Measurements from ENCODE around the gene MEIS1.

The MEIS1 gene

DNA sequence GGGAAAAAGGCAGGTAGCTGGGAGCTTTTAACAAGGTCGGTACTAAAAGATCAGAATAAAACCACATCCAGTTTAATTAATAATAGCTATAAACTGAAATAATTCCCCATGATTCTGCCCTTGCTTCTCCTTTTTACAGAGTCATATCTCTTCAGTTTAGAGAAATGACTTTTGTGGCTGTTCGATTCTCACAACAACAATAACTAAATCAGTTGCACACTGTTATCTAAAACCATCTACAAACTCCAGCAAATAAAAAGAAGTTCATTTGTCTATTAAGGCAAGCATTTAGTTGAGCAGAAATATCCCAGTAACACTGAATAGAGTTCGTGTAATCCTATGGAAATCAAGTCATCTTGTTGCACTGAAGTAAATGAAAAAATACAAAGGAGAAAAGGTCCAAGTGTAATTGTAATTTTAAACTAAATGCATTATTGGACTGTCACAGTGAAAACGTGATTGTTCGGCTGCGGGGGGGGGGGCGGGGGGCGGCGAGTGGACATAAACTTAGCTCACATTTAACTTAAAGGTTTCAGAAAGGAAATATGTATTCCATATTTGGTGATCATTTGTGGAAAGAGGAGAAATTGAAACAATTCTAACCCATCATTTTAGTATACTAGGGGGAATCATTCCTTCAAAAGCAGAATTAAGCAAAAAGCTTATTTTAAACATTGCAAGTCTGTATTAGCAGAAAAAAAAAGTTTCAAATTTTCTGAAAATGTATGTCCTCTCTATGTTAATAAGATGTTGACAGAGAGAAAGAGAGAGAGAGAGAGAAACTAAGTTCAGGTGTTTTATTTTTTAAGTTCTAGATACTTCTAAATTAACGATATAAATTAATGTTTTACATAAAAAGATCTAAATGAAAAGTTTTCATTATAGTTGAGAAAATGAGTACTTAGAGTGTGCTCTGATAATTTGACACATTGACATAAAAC lies 144.5 kb downstream of the MEIS1 start:
- Histone ChIP-seq H3K27ac (ENCODE audit: low read depth, low read length) (no peak overlapping the region), H3K4me1 (ENCODE audit: control insufficient read depth, insufficient read depth, low read length) (peaks cover 40% of the 10 kb centered on the region), H3K36me3 (ENCODE audit: control insufficient read depth, insufficient read depth, low read length) (no peaks in the 10 kb centered on the region), H3K27me3 (ENCODE audit: control insufficient read depth, insufficient read depth, low read length) (peaks cover 91% of the 10 kb centered on the region), H3K9ac (ENCODE audit: low read length) (no peak overlapping the region), H3K9me3 (ENCODE audit: control insufficient read depth, insufficient read depth, low read depth, low read length) (no peaks in the 10 kb centered on the region), H3K4me3 (ENCODE audit: low read depth, low read length) (no peak overlapping the region)

DNA sequence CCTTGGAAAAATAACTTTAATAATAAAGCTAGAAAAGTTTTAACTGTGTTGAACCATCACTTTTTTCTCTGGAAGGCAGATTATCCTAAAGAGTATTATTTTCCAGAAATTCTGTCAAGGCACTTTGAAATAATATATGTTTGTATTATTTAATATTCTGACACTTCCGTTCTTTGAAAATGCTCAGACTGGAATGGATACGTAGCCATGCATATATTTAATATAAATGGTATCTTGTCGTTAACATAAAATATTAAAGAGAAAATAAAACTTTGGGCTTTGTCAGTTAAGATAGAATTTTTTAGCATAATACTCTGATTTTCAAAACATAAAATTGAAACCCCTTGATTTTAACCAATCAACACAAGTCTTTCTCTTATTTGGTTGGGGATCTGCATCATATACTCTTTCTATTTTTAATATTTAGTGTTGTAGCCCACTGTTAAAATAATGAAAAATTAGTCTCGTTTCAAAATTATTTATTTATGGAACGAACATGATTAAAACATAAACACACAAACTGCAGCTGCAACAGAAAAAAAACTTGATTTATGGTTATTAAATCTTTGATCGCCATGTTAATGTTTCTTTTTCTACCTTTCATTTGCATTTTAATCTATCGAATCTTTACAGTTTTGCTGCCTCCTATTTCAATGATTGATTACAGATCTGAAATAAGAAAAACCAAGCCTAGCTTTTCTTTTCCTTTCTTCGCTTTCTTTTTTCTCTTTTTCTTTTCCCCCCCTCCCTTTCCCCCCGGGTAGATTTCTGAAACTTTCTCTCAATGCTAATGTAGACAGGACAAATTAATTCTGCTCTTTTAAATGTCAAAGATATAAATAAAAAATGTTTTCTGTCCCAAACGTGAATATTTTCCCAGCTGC lies 145.5 kb downstream of the MEIS1 start:
- H3K4me1 ChIP-seq (ENCODE audit: control insufficient read depth, insufficient read depth, low read length) = peaks cover 40% of the 10 kb centered on the region
- no peak overlapping the region for H3K27ac ChIP-seq (ENCODE audit: low read depth, low read length)
- no peaks in the 10 kb centered on the region for H3K9me3 ChIP-seq (ENCODE audit: control insufficient read depth, insufficient read depth, low read depth, low read length)
- H3K9ac ChIP-seq (ENCODE audit: low read length) = no peak overlapping the region
- no peaks in the 10 kb centered on the region for H3K36me3 ChIP-seq (ENCODE audit: control insufficient read depth, insufficient read depth, low read length)
- peaks cover 98% of the 10 kb centered on the region for H3K27me3 ChIP-seq (ENCODE audit: control insufficient read depth, insufficient read depth, low read length)
- peak overlapping the region; percentile 54 for H3K4me3 ChIP-seq (ENCODE audit: low read depth, low read length)

GRCh38 chr2:66581339-66582103 lies 146.6 kb downstream of the MEIS1 start:
- H3K9me3 ChIP-seq (ENCODE audit: control insufficient read depth, insufficient read depth, low read depth, low read length) = no peaks in the 10 kb centered on the region
- peaks cover 94% of the 10 kb centered on the region for H3K27me3 ChIP-seq (ENCODE audit: control insufficient read depth, insufficient read depth, low read length)
- peak overlapping the region; percentile 54 for H3K4me3 ChIP-seq (ENCODE audit: low read depth, low read length)
- H3K36me3 ChIP-seq (ENCODE audit: control insufficient read depth, insufficient read depth, low read length) = no peaks in the 10 kb centered on the region
- no peak overlapping the region for H3K9ac ChIP-seq (ENCODE audit: low read length)
- H3K27ac ChIP-seq (ENCODE audit: low read depth, low read length) = no peak overlapping the region
- H3K4me1 ChIP-seq (ENCODE audit: control insufficient read depth, insufficient read depth, low read length) = peaks cover 39% of the 10 kb centered on the region

GRCh38 chr2:66582104-66582986 lies 147.4 kb downstream of the MEIS1 start:
- H3K4me1 ChIP-seq (ENCODE audit: control insufficient read depth, insufficient read depth, low read length) = peaks cover 31% of the 10 kb centered on the region
- peaks cover 91% of the 10 kb centered on the region for H3K27me3 ChIP-seq (ENCODE audit: control insufficient read depth, insufficient read depth, low read length)
- no peak overlapping the region for H3K27ac ChIP-seq (ENCODE audit: low read depth, low read length)
- peak overlapping the region; percentile 54 for H3K4me3 ChIP-seq (ENCODE audit: low read depth, low read length)
- H3K36me3 ChIP-seq (ENCODE audit: control insufficient read depth, insufficient read depth, low read length) = no peaks in the 10 kb centered on the region
- no peaks in the 10 kb centered on the region for H3K9me3 ChIP-seq (ENCODE audit: control insufficient read depth, insufficient read depth, low read depth, low read length)
- no peak overlapping the region for H3K9ac ChIP-seq (ENCODE audit: low read length)

GRCh38 chr2:66582987-66583880 lies 148.3 kb downstream of the MEIS1 start:
- Histone ChIP-seq H3K27me3 (ENCODE audit: control insufficient read depth, insufficient read depth, low read length) (peaks cover 82% of the 10 kb centered on the region), H3K27ac (ENCODE audit: low read depth, low read length) (no peak overlapping the region), H3K36me3 (ENCODE audit: control insufficient read depth, insufficient read depth, low read length) (no peaks in the 10 kb centered on the region), H3K4me3 (ENCODE audit: low read depth, low read length) (peak overlapping the region; percentile 54; the same call in 1 of the 2 replicates), H3K9ac (ENCODE audit: low read length) (no peak overlapping the region), H3K9me3 (ENCODE audit: control insufficient read depth, insufficient read depth, low read depth, low read length) (no peaks in the 10 kb centered on the region), H3K4me1 (ENCODE audit: control insufficient read depth, insufficient read depth, low read length) (peaks cover 24% of the 10 kb centered on the region)

DNA sequence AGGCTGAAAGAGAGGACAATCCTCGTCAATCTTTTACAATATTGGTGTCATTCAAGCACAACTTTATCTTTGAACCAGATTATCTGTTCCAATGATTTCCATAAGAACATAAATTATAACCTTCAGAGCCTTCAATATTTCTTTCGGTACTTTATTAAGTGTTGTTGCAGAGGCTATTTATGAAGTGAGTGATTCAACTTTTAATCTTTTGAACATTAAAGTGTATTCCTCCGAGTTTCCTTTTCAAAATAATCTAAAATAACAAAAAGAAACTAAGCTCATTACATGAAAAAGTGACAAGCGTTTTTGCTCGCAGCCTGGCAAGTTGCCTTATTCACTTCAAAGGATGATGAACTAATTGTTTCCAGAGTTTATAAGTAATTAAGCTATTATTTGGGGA lies 149.0 kb downstream of the MEIS1 start:
- no peak overlapping the region for H3K9ac ChIP-seq (ENCODE audit: low read length)
- H3K36me3 ChIP-seq (ENCODE audit: control insufficient read depth, insufficient read depth, low read length) = no peaks in the 10 kb centered on the region
- H3K4me3 ChIP-seq (ENCODE audit: low read depth, low read length) = no peak overlapping the region
- peaks cover 76% of the 10 kb centered on the region for H3K27me3 ChIP-seq (ENCODE audit: control insufficient read depth, insufficient read depth, low read length)
- no peak overlapping the region for H3K27ac ChIP-seq (ENCODE audit: low read depth, low read length)
- H3K4me1 ChIP-seq (ENCODE audit: control insufficient read depth, insufficient read depth, low read length) = peaks cover 17% of the 10 kb centered on the region
- no peaks in the 10 kb centered on the region for H3K9me3 ChIP-seq (ENCODE audit: control insufficient read depth, insufficient read depth, low read depth, low read length)

DNA sequence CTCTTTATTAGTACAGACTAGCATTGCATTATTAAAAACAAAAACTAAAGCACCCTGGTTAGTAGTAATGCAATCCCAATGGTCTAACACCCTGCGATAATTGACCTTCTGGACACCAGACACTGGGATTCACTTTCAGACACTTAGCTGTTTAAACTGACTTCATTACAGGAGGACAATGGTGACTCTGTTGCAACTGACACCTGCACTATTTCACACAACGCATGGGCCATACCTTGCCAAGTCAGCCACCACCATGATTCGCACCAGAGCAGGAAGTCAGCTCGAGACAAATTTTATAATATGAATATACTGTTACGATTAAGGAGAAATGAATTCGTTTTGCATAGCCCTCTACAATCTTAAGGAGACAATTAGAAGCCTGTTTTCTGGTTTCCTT lies 150.7 kb downstream of the MEIS1 start:
- H3K9ac ChIP-seq (ENCODE audit: low read length) = no peak overlapping the region
- no peak overlapping the region for H3K27ac ChIP-seq (ENCODE audit: low read depth, low read length)
- H3K27me3 ChIP-seq (ENCODE audit: control insufficient read depth, insufficient read depth, low read length) = peaks cover 59% of the 10 kb centered on the region
- no peaks in the 10 kb centered on the region for H3K36me3 ChIP-seq (ENCODE audit: control insufficient read depth, insufficient read depth, low read length)
- H3K4me3 ChIP-seq (ENCODE audit: low read depth, low read length) = no peak overlapping the region
- H3K9me3 ChIP-seq (ENCODE audit: control insufficient read depth, insufficient read depth, low read depth, low read length) = no peaks in the 10 kb centered on the region
- peaks cover 15% of the 10 kb centered on the region for H3K4me1 ChIP-seq (ENCODE audit: control insufficient read depth, insufficient read depth, low read length)

DNA sequence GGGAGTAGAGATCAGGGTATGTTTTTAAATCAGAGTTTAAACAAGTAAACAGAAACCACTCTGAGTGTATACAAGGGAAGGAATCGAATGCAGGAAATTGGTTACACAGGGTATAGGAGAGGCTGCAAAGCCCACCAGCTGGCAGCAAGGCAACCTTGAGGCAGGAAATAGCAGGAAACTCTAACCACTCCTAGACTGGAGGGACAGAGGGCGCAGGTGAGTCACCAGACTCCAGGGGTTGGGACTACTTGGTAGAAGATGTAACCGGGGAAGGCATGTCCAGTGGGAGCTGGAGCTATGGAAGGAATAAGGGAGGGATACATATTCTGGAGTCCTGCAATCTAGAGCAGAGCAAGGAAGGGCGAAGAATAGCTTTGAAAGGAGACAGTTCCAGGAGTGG lies 152.3 kb downstream of the MEIS1 start:
- H3K27me3 ChIP-seq (ENCODE audit: control insufficient read depth, insufficient read depth, low read length) = peaks cover 42% of the 10 kb centered on the region
- H3K4me1 ChIP-seq (ENCODE audit: control insufficient read depth, insufficient read depth, low read length) = peaks cover 14% of the 10 kb centered on the region
- H3K4me3 ChIP-seq (ENCODE audit: low read depth, low read length) = no peak overlapping the region
- no peak overlapping the region for H3K27ac ChIP-seq (ENCODE audit: low read depth, low read length)
- H3K36me3 ChIP-seq (ENCODE audit: control insufficient read depth, insufficient read depth, low read length) = no peaks in the 10 kb centered on the region
- H3K9ac ChIP-seq (ENCODE audit: low read length) = no peak overlapping the region
- no peaks in the 10 kb centered on the region for H3K9me3 ChIP-seq (ENCODE audit: control insufficient read depth, insufficient read depth, low read depth, low read length)

GRCh38 chr2:66594001-66594400 lies 159.1 kb downstream of the MEIS1 start:
- Histone ChIP-seq H3K27ac (ENCODE audit: low read depth, low read length) (no peak overlapping the region), H3K4me3 (ENCODE audit: low read depth, low read length) (no peak overlapping the region), H3K9ac (ENCODE audit: low read length) (no peak overlapping the region), H3K4me1 (ENCODE audit: control insufficient read depth, insufficient read depth, low read length) (peaks cover 4% of the 10 kb centered on the region; the same call in 1 of the 2 replicates), H3K9me3 (ENCODE audit: control insufficient read depth, insufficient read depth, low read depth, low read length) (peaks cover 3% of the 10 kb centered on the region; the same call in 1 of the 2 replicates), H3K36me3 (ENCODE audit: control insufficient read depth, insufficient read depth, low read length) (no peaks in the 10 kb centered on the region), H3K27me3 (ENCODE audit: control insufficient read depth, insufficient read depth, low read length) (no peaks in the 10 kb centered on the region)
